ENCODE results near the gene SPTBN5. TPM values are rescaled to one million over a fixed set of nuclear protein-coding genes. Genes with fewer than 3 reads are reported as not detected.

The SPTBN5 gene
- total RNA-seq, 1 experiment from 2014 or later = 1.2 TPM

GRCh38 chr15:41817327-41817726, 76.5 kb downstream of the SPTBN5 start:
- ChIA-PET POLR2A (interaction anchor here (0.6 kb wide), 1 partner anchor 224 kb away, joined by 3 read pairs; no protein-coding TSS in a partner anchor), CTCF (interaction anchor here (1.0 to 1.5 kb wide), 2 partner anchors 45 to 214 kb away, joined by 3 to 4 read pairs; no protein-coding TSS in a partner anchor)
- H3K27me3 Mint-ChIP-seq (ENCODE audit: low read depth) = no peaks in the 10 kb centered on the region
- no peaks in the 10 kb centered on the region for H3K4me1 Mint-ChIP-seq
- no peak for DNase-seq (ENCODE audit: low spot score)
- TF ChIP-seq MYBL2 (CRISPR knock-in tag; IDR thresholded peaks at IDR 0.05) (no peak), FOXK1 (CRISPR knock-in tag; IDR thresholded peaks at IDR 0.05) (no peak), USF1 (CRISPR knock-in tag; IDR thresholded peaks at IDR 0.05) (no peak), JUN (CRISPR knock-in tag; IDR thresholded peaks at IDR 0.05) (no peak), ZBTB21 (CRISPR knock-in tag; IDR thresholded peaks at IDR 0.05; ENCODE audit: borderline replicate concordance) (no peak), ZNF121 (CRISPR knock-in tag; IDR thresholded peaks at IDR 0.05) (no peak)
- TF ChIP-seq, protein P1, sequence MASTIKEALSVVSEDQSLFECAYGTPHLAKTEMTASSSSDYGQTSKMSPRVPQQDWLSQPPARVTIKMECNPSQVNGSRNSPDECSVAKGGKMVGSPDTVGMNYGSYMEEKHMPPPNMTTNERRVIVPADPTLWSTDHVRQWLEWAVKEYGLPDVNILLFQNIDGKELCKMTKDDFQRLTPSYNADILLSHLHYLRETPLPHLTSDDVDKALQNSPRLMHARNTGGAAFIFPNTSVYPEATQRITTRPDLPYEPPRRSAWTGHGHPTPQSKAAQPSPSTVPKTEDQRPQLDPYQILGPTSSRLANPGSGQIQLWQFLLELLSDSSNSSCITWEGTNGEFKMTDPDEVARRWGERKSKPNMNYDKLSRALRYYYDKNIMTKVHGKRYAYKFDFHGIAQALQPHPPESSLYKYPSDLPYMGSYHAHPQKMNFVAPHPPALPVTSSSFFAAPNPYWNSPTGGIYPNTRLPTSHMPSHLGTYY (CRISPR knock-in tag; IDR thresholded peaks at IDR 0.05) = no peak
- TF ChIP-seq, protein P2, sequence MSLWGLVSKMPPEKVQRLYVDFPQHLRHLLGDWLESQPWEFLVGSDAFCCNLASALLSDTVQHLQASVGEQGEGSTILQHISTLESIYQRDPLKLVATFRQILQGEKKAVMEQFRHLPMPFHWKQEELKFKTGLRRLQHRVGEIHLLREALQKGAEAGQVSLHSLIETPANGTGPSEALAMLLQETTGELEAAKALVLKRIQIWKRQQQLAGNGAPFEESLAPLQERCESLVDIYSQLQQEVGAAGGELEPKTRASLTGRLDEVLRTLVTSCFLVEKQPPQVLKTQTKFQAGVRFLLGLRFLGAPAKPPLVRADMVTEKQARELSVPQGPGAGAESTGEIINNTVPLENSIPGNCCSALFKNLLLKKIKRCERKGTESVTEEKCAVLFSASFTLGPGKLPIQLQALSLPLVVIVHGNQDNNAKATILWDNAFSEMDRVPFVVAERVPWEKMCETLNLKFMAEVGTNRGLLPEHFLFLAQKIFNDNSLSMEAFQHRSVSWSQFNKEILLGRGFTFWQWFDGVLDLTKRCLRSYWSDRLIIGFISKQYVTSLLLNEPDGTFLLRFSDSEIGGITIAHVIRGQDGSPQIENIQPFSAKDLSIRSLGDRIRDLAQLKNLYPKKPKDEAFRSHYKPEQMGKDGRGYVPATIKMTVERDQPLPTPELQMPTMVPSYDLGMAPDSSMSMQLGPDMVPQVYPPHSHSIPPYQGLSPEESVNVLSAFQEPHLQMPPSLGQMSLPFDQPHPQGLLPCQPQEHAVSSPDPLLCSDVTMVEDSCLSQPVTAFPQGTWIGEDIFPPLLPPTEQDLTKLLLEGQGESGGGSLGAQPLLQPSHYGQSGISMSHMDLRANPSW (CRISPR knock-in tag; conservative IDR thresholded peaks at IDR 0.05; ENCODE audit: low read depth) = no peak
- ATAC-seq = no peak
- no peak overlapping the region for H3K27ac Mint-ChIP-seq
- H3K4me3 Mint-ChIP-seq = no peak overlapping the region
- H3K36me3 Mint-ChIP-seq = no peaks in the 10 kb centered on the region
- no peaks in the 10 kb centered on the region for H3K9me3 Mint-ChIP-seq

DNA sequence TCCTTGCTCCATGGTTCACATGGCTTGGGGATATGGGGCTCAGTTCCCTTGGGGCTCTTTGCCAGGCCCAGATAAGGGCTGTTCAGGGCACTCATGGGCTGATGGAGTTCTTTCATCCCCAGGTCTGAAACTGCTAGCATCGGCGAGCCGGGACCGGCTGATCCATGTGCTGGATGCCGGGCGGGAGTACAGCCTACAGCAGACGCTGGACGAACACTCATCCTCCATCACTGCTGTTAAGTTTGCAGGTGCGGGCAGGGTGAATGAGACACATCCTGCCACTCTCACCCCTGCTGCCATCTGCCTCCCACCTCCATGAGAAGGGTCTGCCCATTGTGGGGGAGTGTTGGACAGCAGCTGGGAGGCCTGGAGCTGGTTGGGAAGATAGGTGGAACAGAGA, 77.1 kb downstream of the SPTBN5 start:
- H3K9me3 Mint-ChIP-seq = no peaks in the 10 kb centered on the region
- no peaks in the 10 kb centered on the region for H3K36me3 Mint-ChIP-seq
- ChIA-PET CTCF (interaction anchor here (1.5 kb wide), 1 partner anchor 213 kb away, joined by 3 read pairs; no protein-coding TSS in a partner anchor), POLR2A (interaction anchor here (1.0 kb wide), 1 partner anchor 10 kb away, joined by 4 read pairs; no protein-coding TSS in a partner anchor)
- H3K4me3 Mint-ChIP-seq = no peak overlapping the region
- no peaks in the 10 kb centered on the region for H3K4me1 Mint-ChIP-seq
- no peak overlapping the region for H3K27ac Mint-ChIP-seq
- no peak for DNase-seq (ENCODE audit: low spot score)
- ATAC-seq = no peak
- H3K27me3 Mint-ChIP-seq (ENCODE audit: low read depth) = no peaks in the 10 kb centered on the region
- TF ChIP-seq, protein P3, sequence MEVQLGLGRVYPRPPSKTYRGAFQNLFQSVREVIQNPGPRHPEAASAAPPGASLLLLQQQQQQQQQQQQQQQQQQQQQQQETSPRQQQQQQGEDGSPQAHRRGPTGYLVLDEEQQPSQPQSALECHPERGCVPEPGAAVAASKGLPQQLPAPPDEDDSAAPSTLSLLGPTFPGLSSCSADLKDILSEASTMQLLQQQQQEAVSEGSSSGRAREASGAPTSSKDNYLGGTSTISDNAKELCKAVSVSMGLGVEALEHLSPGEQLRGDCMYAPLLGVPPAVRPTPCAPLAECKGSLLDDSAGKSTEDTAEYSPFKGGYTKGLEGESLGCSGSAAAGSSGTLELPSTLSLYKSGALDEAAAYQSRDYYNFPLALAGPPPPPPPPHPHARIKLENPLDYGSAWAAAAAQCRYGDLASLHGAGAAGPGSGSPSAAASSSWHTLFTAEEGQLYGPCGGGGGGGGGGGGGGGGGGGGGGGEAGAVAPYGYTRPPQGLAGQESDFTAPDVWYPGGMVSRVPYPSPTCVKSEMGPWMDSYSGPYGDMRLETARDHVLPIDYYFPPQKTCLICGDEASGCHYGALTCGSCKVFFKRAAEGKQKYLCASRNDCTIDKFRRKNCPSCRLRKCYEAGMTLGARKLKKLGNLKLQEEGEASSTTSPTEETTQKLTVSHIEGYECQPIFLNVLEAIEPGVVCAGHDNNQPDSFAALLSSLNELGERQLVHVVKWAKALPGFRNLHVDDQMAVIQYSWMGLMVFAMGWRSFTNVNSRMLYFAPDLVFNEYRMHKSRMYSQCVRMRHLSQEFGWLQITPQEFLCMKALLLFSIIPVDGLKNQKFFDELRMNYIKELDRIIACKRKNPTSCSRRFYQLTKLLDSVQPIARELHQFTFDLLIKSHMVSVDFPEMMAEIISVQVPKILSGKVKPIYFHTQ (CRISPR knock-in tag; IDR thresholded peaks at IDR 0.05) = no peak
- TF ChIP-seq FOXP1 (CRISPR knock-in tag; IDR thresholded peaks at IDR 0.05; ENCODE audit: borderline replicate concordance) (no peak), ETV6 (CRISPR knock-in tag; IDR thresholded peaks at IDR 0.05) (no peak), ZNF219 (CRISPR knock-in tag; IDR thresholded peaks at IDR 0.05; ENCODE audit: borderline replicate concordance) (no peak), PRRX2 (CRISPR knock-in tag; IDR thresholded peaks at IDR 0.05) (no peak), ESRRA (CRISPR knock-in tag; IDR thresholded peaks at IDR 0.05; ENCODE audit: borderline replicate concordance) (no peak), MXD4 (CRISPR knock-in tag; IDR thresholded peaks at IDR 0.05; ENCODE audit: borderline replicate concordance) (no peak), HMGXB4 (CRISPR knock-in tag; IDR thresholded peaks at IDR 0.05) (no peak), IRF1 (CRISPR knock-in tag; IDR thresholded peaks at IDR 0.05) (no peak), ATF1 (CRISPR knock-in tag; IDR thresholded peaks at IDR 0.05) (no peak), NR3C1 (CRISPR knock-in tag; conservative IDR thresholded peaks at IDR 0.05; ENCODE audit: low read depth) (no peak), ZNF416 (CRISPR knock-in tag; IDR thresholded peaks at IDR 0.05) (no peak)
- TF ChIP-seq, protein P4, sequence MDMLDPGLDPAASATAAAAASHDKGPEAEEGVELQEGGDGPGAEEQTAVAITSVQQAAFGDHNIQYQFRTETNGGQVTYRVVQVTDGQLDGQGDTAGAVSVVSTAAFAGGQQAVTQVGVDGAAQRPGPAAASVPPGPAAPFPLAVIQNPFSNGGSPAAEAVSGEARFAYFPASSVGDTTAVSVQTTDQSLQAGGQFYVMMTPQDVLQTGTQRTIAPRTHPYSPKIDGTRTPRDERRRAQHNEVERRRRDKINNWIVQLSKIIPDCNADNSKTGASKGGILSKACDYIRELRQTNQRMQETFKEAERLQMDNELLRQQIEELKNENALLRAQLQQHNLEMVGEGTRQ (CRISPR knock-in tag; IDR thresholded peaks at IDR 0.05) = no peak
- TF ChIP-seq, protein P2 (CRISPR knock-in tag; conservative IDR thresholded peaks at IDR 0.05; ENCODE audit: low read depth) = no peak
